HG02588 (cell line): ENCODE results near the gene XDH.

Source experiments
- ATAC-seq: cut with Tn5 transposase; IDR thresholded peaks from one replicate; pipeline ENCODE4 v1.9.1; 2021; ENCODE audit warnings: mild to moderate bottlenecking, moderate library complexity; ENCODE audit not compliant: unreplicated experiment

XDH gene

DNA sequence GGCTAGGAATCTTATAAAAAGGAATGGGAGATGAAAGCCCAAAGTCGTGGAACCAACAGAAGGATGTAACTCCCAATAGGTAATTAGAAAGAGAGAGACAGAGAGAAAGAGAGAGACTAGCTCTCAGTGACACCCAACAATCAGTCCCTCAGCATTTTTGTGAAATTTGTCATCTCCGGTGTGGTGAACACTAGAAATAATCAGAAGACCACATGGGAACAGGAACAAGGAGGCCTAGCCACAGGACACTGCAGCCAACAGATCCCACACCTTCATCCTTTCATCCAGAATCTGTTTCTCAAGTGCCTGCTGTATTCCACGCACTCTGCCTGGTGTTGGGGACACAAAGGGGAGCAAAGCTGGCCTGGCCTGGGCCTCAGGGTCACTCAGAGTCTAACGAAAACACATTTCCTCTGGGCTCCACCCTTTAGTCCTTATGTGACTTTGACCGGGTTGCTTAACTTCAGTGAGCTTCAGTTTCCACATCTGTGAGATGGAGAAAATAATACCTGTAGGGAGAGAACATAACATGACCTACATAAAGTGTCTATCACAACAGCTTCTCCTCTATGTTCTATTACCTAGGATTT is 127.5 kb downstream of the XDH start:
- ATAC-seq: no peak

DNA sequence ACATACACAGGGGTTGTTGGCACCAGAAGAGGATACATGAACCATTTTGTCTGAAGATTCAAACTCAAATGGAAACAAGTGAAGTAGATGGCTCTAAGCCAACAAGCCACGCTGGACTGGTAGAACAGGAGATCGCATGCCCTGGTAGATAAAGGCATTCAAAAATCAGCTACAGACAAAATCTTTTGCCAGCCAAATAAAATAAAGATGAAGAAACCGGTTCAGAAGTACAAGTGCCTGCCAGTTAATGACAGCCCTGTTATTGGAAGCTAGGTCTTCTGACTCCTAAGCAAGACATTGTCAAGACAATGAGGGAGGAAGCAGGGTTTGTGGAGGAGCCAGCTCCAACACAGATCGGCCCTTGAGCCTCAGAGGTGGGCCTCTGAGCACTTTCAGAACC is 128.3 kb downstream of the XDH start:
- no peak for ATAC-seq
